HepG2 (cell line): Measurements from ENCODE around the gene ARL16. TPM values are rescaled to one million over a fixed set of nuclear protein-coding genes. Genes with fewer than 3 reads are reported as not detected.

Experiments used
- CC2D1A ChIP-seq: sonication (generic); formaldehyde crosslinking; IDR thresholded peaks from 2 replicates; pipeline ENCODE4 v1.8.1; 2023; ENCODE audit warnings: mild to moderate bottlenecking, missing genetic modification reagents
- EP300 ChIP-seq, 3 experiments: sonication (generic) in 1 of 3; formaldehyde crosslinking in 1 of 3; IDR thresholded peaks; 2 replicates each; pipeline versions ENCODE4 v1.5.1 to v1.6.1; 2011 to 2020; ENCODE audit warnings: low read depth in 2 of 3, low read length in 2 of 3, borderline replicate concordance in 1 of 3, improper control_type of control experiment in 1 of 3, mild to moderate bottlenecking in 1 of 3, missing genetic modification reagents in 1 of 3, moderate library complexity in 1 of 3
- FOXP1 ChIP-seq, 2 experiments: fragments of 450-650 bp in 1 of 2; IDR thresholded peaks; 2 replicates each; pipeline ENCODE4 v1.6.1; 2017 to 2018; ENCODE audit warnings: antibody characterized with exemption in 1 of 2
- HDAC2 ChIP-seq: sonication (generic); formaldehyde crosslinking; IDR thresholded peaks from 2 replicates; pipeline ENCODE4 v1.4.0; 2020; ENCODE audit warnings: missing genetic modification reagents
- HNRNPL ChIP-seq: fragments of 200-400 bp; formaldehyde crosslinking; IDR thresholded peaks from 2 replicates; pipeline ENCODE4 v1.6.1; 2017; ENCODE audit warnings: mild to moderate bottlenecking, low read depth, low read length
- RFXAP ChIP-seq: sonication (generic); formaldehyde crosslinking; IDR thresholded peaks from 2 replicates; pipeline ENCODE4 v1.4.0; 2020; ENCODE audit warnings: missing genetic modification reagents, borderline replicate concordance
- SP5 ChIP-seq: IDR thresholded peaks from 2 replicates; pipeline ENCODE4 v1.6.1; 2016; ENCODE audit warnings: low read depth, borderline replicate concordance
- ZFP62 ChIP-seq: sonication (generic); formaldehyde crosslinking; IDR thresholded peaks from 2 replicates; pipeline ENCODE4 v1.4.0; 2020; ENCODE audit warnings: missing genetic modification reagents
- polyA plus RNA-seq, 8 experiments: library from polyadenylated mRNA; depleted of rRNA in 3 of 8; stranded (reverse) in 7 of 8; unstranded in 1 of 8; fragments of >200 nt; fragmentation: Illumina TruSeq in 4 of 8; extraction: Trizol in 4 of 8; gene quantifications; 2 replicates each; pipeline versions ENCODE4 v1.2.1 to v1.2.3, GENCODE V29; 2011 to 2016; ENCODE audit warnings: low read depth in 4 of 8, missing spikeins in 1 of 8, mixed read lengths in 1 of 8; ENCODE audit not compliant: insufficient read depth in 1 of 8
- total RNA-seq, 5 experiments: library from RNA; depleted of rRNA; stranded (reverse); fragments of >200 nt; fragmentation: Illumina TruSeq; extraction: Trizol; gene quantifications; 2 replicates each; pipeline ENCODE4 v1.2.3, GENCODE V29; 2016; ENCODE audit warnings: low read depth in 1 of 5
- TF ChIP-seq, protein P1 (sequence below), 2 experiments: fragments of 450-650 bp in 1 of 2; sonication (generic) in 1 of 2; formaldehyde crosslinking in 1 of 2; IDR thresholded peaks; 2 replicates each; pipeline versions ENCODE4 v1.6.1 to v1.8.0; 2016 to 2022; ENCODE audit warnings: antibody characterized with exemption in 1 of 2, mild to moderate bottlenecking in 1 of 2, missing genetic modification reagents in 1 of 2
- TF ChIP-seq, protein P2 (sequence below): sonication (generic); formaldehyde crosslinking; IDR thresholded peaks from 2 replicates; pipeline ENCODE4 v1.5.0; 2020; ENCODE audit warnings: mild to moderate bottlenecking, missing genetic modification reagents, borderline replicate concordance
- TF ChIP-seq, protein P3 (sequence below): sonication (generic); formaldehyde crosslinking; IDR thresholded peaks from 2 replicates; pipeline ENCODE4 v1.4.0; 2020; ENCODE audit warnings: missing genetic modification reagents

The ARL16 gene
- total and polyA plus RNA-seq, 2 of the 13 experiments (the other 11 are each of a cell fraction or from before 2014, with no cell fraction given): 20.8 to 30.8 TPM

DNA sequence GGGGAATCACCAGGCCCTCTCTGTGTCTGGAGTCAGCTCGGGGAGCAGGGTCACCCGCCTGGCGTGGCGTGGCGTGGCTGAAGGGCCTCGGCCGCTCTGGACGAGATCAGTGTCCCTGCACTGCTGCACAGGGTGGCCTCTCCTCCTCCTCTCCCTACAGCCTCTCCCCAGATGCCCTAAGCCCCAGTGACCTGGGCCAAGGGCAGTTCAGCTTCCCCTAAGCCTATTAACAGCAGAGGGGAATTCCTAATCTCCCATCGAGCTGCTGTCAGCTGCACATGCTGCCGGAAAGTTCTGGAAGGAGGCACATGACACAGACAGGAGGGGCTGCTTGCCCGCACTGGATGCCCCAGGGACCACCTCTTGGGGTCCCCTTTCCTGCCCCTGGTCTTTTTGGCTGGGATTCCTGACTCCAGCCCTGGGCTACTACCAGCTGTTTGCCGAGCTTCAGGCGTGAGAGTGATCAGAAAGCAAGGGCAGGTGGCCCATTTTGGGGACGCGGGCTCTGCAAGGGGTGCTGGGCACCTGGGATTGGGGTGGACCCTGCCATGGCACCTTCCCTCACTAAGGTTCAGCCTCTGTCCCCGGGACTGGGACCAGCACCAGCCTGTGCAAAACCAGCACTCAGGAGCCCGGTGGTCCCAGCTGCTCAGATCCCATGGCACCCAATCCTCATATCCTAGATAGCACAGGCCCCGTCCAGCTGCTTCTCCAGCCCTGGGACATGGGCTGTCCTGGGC lies 28.0 kb downstream of the ARL16 start (continued):
- TF ChIP-seq, protein P1, sequence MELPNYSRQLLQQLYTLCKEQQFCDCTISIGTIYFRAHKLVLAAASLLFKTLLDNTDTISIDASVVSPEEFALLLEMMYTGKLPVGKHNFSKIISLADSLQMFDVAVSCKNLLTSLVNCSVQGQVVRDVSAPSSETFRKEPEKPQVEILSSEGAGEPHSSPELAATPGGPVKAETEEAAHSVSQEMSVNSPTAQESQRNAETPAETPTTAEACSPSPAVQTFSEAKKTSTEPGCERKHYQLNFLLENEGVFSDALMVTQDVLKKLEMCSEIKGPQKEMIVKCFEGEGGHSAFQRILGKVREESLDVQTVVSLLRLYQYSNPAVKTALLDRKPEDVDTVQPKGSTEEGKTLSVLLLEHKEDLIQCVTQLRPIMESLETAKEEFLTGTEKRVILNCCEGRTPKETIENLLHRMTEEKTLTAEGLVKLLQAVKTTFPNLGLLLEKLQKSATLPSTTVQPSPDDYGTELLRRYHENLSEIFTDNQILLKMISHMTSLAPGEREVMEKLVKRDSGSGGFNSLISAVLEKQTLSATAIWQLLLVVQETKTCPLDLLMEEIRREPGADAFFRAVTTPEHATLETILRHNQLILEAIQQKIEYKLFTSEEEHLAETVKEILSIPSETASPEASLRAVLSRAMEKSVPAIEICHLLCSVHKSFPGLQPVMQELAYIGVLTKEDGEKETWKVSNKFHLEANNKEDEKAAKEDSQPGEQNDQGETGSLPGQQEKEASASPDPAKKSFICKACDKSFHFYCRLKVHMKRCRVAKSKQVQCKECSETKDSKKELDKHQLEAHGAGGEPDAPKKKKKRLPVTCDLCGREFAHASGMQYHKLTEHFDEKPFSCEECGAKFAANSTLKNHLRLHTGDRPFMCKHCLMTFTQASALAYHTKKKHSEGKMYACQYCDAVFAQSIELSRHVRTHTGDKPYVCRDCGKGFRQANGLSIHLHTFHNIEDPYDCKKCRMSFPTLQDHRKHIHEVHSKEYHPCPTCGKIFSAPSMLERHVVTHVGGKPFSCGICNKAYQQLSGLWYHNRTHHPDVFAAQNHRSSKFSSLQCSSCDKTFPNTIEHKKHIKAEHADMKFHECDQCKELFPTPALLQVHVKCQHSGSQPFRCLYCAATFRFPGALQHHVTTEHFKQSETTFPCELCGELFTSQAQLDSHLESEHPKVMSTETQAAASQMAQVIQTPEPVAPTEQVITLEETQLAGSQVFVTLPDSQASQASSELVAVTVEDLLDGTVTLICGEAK (IDR thresholded peaks at IDR 0.05): no peak
- TF ChIP-seq, protein P1 (CRISPR knock-in tag; IDR thresholded peaks at IDR 0.05): no peak
- TF ChIP-seq ZFP62 (CRISPR knock-in tag) (no peak), FOXP1 (IDR thresholded peaks at IDR 0.05) (no peak), FOXP1 (CRISPR knock-in tag; IDR thresholded peaks at IDR 0.05) (no peak), EP300 (IDR thresholded peaks at IDR 0.05; ENCODE audit: low read depth in 2 of 2, low read length in 2 of 2) (no peak), EP300 (CRISPR knock-in tag; IDR thresholded peaks at IDR 0.05; ENCODE audit: borderline replicate concordance) (no peak), CC2D1A (CRISPR knock-in tag) (no peak), HDAC2 (peak; percentile 73; the same call in 1 of the 2 replicates), SP5 (CRISPR knock-in tag) (no peak), RFXAP (CRISPR knock-in tag) (no peak), HNRNPL (0 out of 2 replicates have a peak, but pooled peaks have one; percentile 11)
- TF ChIP-seq, protein P2, sequence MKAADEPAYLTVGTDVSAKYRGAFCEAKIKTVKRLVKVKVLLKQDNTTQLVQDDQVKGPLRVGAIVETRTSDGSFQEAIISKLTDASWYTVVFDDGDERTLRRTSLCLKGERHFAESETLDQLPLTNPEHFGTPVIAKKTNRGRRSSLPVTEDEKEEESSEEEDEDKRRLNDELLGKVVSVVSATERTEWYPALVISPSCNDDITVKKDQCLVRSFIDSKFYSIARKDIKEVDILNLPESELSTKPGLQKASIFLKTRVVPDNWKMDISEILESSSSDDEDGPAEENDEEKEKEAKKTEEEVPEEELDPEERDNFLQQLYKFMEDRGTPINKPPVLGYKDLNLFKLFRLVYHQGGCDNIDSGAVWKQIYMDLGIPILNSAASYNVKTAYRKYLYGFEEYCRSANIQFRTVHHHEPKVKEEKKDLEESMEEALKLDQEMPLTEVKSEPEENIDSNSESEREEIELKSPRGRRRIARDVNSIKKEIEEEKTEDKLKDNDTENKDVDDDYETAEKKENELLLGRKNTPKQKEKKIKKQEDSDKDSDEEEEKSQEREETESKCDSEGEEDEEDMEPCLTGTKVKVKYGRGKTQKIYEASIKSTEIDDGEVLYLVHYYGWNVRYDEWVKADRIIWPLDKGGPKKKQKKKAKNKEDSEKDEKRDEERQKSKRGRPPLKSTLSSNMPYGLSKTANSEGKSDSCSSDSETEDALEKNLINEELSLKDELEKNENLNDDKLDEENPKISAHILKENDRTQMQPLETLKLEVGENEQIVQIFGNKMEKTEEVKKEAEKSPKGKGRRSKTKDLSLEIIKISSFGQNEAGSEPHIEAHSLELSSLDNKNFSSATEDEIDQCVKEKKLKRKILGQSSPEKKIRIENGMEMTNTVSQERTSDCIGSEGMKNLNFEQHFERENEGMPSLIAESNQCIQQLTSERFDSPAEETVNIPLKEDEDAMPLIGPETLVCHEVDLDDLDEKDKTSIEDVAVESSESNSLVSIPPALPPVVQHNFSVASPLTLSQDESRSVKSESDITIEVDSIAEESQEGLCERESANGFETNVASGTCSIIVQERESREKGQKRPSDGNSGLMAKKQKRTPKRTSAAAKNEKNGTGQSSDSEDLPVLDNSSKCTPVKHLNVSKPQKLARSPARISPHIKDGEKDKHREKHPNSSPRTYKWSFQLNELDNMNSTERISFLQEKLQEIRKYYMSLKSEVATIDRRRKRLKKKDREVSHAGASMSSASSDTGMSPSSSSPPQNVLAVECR: peak; percentile 48; the same call in 1 of the 2 replicates
- TF ChIP-seq, protein P3, sequence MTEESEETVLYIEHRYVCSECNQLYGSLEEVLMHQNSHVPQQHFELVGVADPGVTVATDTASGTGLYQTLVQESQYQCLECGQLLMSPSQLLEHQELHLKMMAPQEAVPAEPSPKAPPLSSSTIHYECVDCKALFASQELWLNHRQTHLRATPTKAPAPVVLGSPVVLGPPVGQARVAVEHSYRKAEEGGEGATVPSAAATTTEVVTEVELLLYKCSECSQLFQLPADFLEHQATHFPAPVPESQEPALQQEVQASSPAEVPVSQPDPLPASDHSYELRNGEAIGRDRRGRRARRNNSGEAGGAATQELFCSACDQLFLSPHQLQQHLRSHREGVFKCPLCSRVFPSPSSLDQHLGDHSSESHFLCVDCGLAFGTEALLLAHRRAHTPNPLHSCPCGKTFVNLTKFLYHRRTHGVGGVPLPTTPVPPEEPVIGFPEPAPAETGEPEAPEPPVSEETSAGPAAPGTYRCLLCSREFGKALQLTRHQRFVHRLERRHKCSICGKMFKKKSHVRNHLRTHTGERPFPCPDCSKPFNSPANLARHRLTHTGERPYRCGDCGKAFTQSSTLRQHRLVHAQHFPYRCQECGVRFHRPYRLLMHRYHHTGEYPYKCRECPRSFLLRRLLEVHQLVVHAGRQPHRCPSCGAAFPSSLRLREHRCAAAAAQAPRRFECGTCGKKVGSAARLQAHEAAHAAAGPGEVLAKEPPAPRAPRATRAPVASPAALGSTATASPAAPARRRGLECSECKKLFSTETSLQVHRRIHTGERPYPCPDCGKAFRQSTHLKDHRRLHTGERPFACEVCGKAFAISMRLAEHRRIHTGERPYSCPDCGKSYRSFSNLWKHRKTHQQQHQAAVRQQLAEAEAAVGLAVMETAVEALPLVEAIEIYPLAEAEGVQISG (CRISPR knock-in tag): peak; percentile 26; the same call in 1 of the 2 replicates
